ENCODE data around the gene ASMTL.
"Not testable (repeated sequence)": the region's sequence is repeated elsewhere in the genome, so short reads cannot be mapped to it uniquely, and the experiment has no call there.

ASMTL gene

DNA sequence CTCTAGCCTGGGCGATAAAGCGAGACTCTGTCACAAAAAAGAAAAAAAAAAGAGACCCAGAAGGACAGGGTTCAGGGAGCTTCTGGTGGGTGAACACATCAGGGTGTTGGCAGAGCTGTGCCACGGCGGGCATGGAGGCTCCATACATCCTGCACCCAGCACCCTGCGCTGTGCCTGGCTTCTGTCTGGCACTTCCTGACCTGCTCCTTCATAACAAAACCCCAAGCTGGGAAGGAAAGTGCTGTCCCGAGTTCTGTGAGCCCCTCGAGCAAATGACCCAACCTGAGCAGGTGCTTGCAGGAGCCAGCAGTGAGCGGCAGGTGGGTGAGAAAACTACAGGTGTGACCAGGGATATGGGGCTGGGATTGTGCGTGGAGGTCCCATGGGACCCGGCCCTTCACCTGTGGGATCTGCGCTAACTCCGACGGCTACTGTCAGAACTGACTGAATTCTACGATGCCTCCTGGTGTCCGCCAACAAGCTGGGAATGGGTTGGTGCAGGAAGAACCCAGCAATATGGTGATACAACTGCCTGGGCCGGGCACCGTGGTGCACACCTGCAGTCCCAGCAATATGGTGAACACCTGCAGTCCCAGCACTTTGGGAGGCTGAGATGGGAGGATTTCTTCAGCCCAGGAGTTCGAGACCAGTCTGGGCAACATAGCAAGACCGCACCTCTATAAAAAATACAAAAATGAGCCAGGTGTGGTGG lies 18.9 kb downstream of the ASMTL start:
- no peak for DNase-seq (ENCODE audit: extremely low spot score)
- TF ChIP-seq TARDBP (IDR thresholded peaks at IDR 0.05) (no peak), SP1 (IDR thresholded peaks at IDR 0.05) (no peak), FOXM1 (IDR thresholded peaks at IDR 0.05; ENCODE audit: borderline replicate concordance) (no peak), SUZ12 (IDR thresholded peaks at IDR 0.05) (no peak), BHLHE40 (IDR thresholded peaks at IDR 0.05; ENCODE audit: borderline replicate concordance) (no peak), NFRKB (IDR thresholded peaks at IDR 0.05) (no peak), HDGF (IDR thresholded peaks at IDR 0.05; ENCODE audit: borderline replicate concordance) (no peak), FOXK2 (IDR thresholded peaks at IDR 0.05) (no peak), ARNT (IDR thresholded peaks at IDR 0.05) (no peak), FOXA1 (IDR thresholded peaks at IDR 0.05) (no peak), ELF4 (IDR thresholded peaks at IDR 0.05) (no peak), ZNF384 (IDR thresholded peaks at IDR 0.05) (no peak), CTBP1 (IDR thresholded peaks at IDR 0.05; ENCODE audit: borderline replicate concordance) (no peak), L3MBTL2 (conservative IDR thresholded peaks at IDR 0.05) (no peak), LEF1 (IDR thresholded peaks at IDR 0.05; ENCODE audit: borderline replicate concordance) (no peak)
- TF ChIP-seq, protein P1, sequence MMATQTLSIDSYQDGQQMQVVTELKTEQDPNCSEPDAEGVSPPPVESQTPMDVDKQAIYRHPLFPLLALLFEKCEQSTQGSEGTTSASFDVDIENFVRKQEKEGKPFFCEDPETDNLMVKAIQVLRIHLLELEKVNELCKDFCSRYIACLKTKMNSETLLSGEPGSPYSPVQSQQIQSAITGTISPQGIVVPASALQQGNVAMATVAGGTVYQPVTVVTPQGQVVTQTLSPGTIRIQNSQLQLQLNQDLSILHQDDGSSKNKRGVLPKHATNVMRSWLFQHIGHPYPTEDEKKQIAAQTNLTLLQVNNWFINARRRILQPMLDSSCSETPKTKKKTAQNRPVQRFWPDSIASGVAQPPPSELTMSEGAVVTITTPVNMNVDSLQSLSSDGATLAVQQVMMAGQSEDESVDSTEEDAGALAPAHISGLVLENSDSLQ (IDR thresholded peaks at IDR 0.05): no peak
- POLR2A ChIA-PET: no interaction called here

DNA sequence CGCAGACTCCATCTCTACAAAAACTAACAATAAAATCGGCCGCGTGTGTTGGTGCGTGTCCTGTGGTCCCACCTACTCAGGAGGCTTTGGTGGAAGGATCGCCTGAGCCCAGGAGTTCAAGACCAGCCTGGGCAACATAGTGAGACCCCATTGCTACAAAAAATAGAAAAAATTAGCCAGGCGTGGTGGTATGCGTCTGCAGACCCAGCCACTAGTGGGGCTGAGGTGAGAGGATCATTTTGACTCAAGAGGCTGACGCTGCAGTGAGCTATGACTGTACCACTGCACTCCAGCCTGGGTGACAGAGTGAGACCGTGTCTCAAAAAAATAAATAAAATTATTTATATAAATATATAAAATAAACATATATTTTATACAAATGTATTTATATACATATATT lies 22.3 kb downstream of the ASMTL start:
- CTCF ChIA-PET: no interaction called here

More for the DNA sequence above, 18.9 kb downstream of the ASMTL start:
- CTCF ChIA-PET: no interaction called here

DNA sequence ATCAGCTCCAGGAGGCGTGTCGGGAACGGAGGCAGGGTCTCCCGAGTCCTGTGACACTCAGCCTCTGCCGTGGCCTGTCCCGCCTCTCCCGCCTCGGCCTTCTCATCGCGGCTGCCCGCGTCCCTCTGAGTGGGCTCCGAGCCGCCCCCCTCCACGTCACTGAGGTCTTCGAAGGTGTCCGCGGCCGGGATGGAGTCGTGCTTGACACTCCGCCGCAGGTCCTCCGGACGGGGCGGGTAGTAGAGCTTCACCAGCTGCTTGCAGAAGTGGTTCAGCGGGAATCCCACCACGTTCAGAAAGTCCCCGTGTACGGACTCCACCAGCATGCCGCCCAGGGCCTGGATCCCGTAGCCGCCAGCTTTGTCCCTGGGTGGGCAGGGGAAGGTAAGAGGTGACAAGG lies 25.0 kb downstream of the ASMTL start:
- TF ChIP-seq ELF4 (IDR thresholded peaks at IDR 0.05): no peak
- TF ChIP-seq ZNF384 (IDR thresholded peaks at IDR 0.05): no peak
- no peak for TF ChIP-seq ARNT (IDR thresholded peaks at IDR 0.05)
- DNase-seq (ENCODE audit: extremely low spot score): no peak
- ChIA-PET POLR2A (no interaction called here), CTCF (no interaction called here)

More for the DNA sequence above, 22.3 kb downstream of the ASMTL start:
- POLR2A ChIA-PET: no interaction called here
- DNase-seq (ENCODE audit: extremely low spot score): no peak
- TF ChIP-seq FOXK2 (IDR thresholded peaks at IDR 0.05) (no peak), SUZ12 (IDR thresholded peaks at IDR 0.05) (no peak)

DNA sequence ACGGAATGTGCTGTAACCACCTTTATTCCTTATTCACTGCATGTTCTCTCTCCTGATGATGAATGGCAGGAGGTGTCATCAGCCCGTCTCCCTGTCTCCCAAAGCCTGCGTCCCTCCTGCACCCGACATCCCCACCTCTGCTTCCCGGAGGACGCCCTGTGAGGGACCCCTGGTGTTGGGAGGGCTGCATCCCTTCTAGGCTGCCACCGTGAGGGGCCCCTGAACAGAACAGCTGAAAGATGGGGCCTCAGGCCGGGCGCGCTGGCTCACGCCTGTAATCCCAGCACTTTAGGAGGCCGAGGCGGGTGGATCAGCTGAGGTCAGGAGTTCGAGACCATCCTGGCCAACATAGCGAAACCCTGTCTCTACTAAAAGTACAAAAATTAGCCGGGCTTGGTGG lies 26.4 kb downstream of the ASMTL start:
- DNase-seq (ENCODE audit: extremely low spot score); POLR2A ChIA-PET; CTCF ChIA-PET: not testable (repeated sequence)

DNA sequence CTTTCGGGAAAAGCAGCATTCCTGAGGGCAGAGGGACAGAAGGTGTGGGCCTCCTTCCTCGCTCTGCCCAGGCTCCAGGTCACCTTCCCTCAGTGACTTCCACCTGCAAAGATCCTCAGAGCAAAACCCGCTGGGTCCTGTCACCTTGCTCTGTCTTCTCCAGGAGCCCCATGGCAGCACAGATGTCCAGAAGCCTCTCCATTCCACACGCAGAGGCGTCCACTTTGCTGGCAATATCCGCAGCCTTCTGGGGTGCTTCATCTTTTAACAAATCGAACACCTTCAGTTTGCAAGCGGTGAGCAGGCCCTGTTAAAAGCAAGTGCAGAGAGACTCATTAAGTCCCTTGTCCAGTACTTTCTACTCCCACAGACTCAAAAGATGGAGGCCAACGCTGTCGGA lies 27.3 kb downstream of the ASMTL start:
- POLR2A ChIA-PET: no interaction called here
- TF ChIP-seq FOXM1 (IDR thresholded peaks at IDR 0.05; ENCODE audit: borderline replicate concordance): no peak
- no peak for TF ChIP-seq FOXA1 (IDR thresholded peaks at IDR 0.05)
- TF ChIP-seq SUZ12 (IDR thresholded peaks at IDR 0.05): no peak
- TF ChIP-seq NFRKB (IDR thresholded peaks at IDR 0.05): no peak
- no peak for TF ChIP-seq TARDBP (IDR thresholded peaks at IDR 0.05)
- no peak for TF ChIP-seq ELF4 (IDR thresholded peaks at IDR 0.05)
- no peak for TF ChIP-seq BHLHE40 (IDR thresholded peaks at IDR 0.05; ENCODE audit: borderline replicate concordance)
- TF ChIP-seq ZNF384 (IDR thresholded peaks at IDR 0.05): no peak
- TF ChIP-seq CTBP1 (IDR thresholded peaks at IDR 0.05; ENCODE audit: borderline replicate concordance): no peak
- TF ChIP-seq LEF1 (IDR thresholded peaks at IDR 0.05; ENCODE audit: borderline replicate concordance): no peak
- TF ChIP-seq L3MBTL2 (conservative IDR thresholded peaks at IDR 0.05): no peak
- TF ChIP-seq SP1 (IDR thresholded peaks at IDR 0.05): no peak
- TF ChIP-seq ARNT (IDR thresholded peaks at IDR 0.05): no peak
- no peak for TF ChIP-seq HDGF (IDR thresholded peaks at IDR 0.05; ENCODE audit: borderline replicate concordance)
- TF ChIP-seq FOXK2 (IDR thresholded peaks at IDR 0.05): no peak
- TF ChIP-seq, protein P1 (IDR thresholded peaks at IDR 0.05): no peak
- no peak for DNase-seq (ENCODE audit: extremely low spot score)
- CTCF ChIA-PET: no interaction called here

DNA sequence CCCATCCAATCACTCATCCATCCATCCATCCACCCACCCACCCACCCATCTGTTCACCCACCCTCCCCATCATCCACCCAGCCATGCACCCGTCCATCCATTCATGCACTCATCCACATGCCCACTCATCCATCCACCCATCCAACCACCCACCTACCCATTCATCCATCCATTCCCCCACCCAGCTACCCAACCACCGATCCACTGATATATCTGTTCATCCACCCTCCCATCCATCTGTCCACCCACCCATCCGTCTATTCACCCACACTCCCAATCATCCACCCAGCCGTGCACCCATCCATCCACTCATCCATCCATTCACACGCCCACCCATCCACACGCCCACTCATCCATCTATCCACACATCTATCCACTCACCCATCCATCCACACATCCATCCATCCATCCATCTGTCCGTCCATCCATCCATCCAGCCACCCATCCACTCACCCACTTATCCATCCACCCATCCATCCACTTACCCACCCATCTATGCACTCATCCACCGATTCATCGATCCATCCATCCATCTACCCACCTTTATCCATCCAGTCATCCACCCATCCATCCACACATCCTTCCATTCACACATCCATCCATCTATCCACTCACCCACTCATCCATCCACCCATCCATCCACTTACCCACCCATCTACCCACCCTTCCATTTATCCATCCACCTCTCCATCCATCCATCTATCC lies 28.4 kb downstream of the ASMTL start:
- no peak for TF ChIP-seq LEF1 (IDR thresholded peaks at IDR 0.05; ENCODE audit: borderline replicate concordance)
- TF ChIP-seq FOXM1 (IDR thresholded peaks at IDR 0.05; ENCODE audit: borderline replicate concordance): no peak
- TF ChIP-seq, protein P1 (IDR thresholded peaks at IDR 0.05): no peak
- no peak for TF ChIP-seq FOXA1 (IDR thresholded peaks at IDR 0.05)
- TF ChIP-seq NFRKB (IDR thresholded peaks at IDR 0.05): no peak
- 0 out of 2 replicates have a peak, but pooled peaks have one; percentile 40 for TF ChIP-seq TARDBP (IDR thresholded peaks at IDR 0.05)
- no peak for DNase-seq (ENCODE audit: extremely low spot score)
- POLR2A ChIA-PET: no interaction called here
- CTCF ChIA-PET: no interaction called here

DNA sequence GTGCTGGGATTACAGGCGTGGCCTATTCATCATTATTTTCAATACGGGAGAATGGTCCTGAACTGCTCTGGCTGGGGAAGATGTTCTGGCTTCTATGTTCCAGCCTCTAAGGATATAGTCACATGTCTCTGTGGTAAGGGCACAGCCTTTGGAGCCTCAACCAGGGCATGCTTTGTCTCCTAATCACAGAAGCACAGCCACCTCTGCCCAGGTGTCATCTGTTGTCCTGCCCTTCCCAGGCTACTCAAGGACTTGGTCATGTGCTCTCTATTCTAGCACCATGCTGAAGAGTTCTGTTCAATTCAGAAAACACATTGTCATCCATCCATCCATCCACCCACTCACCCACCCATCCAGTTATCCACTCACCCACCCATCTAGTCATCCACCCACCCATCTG lies 29.5 kb downstream of the ASMTL start:
- ChIA-PET CTCF (no interaction called here), POLR2A (no interaction called here)
- TF ChIP-seq HDGF (IDR thresholded peaks at IDR 0.05; ENCODE audit: borderline replicate concordance) (no peak), FOXA1 (IDR thresholded peaks at IDR 0.05) (no peak), ARNT (IDR thresholded peaks at IDR 0.05) (no peak), FOXM1 (IDR thresholded peaks at IDR 0.05; ENCODE audit: borderline replicate concordance) (no peak), SUZ12 (IDR thresholded peaks at IDR 0.05) (no peak), FOXK2 (IDR thresholded peaks at IDR 0.05) (no peak), TARDBP (IDR thresholded peaks at IDR 0.05) (no peak), SP1 (IDR thresholded peaks at IDR 0.05) (no peak), CTBP1 (IDR thresholded peaks at IDR 0.05; ENCODE audit: borderline replicate concordance) (no peak), LEF1 (IDR thresholded peaks at IDR 0.05; ENCODE audit: borderline replicate concordance) (no peak), BHLHE40 (IDR thresholded peaks at IDR 0.05; ENCODE audit: borderline replicate concordance) (no peak), ZNF384 (IDR thresholded peaks at IDR 0.05) (no peak), NFRKB (IDR thresholded peaks at IDR 0.05) (no peak), L3MBTL2 (conservative IDR thresholded peaks at IDR 0.05) (no peak), ELF4 (IDR thresholded peaks at IDR 0.05) (no peak)
- TF ChIP-seq, protein P1 (IDR thresholded peaks at IDR 0.05): no peak
- no peak for DNase-seq (ENCODE audit: extremely low spot score)
